Smooth muscle cell (in vitro differentiated cells): ENCODE data around the gene CHRM2. TPM values are rescaled to one million over a fixed set of nuclear protein-coding genes. Genes with fewer than 3 reads are reported as not detected.

ENCODE experiments used
- DNase-seq: peaks from one replicate; lab custom pipeline; 2025; ENCODE audit not compliant: unreplicated experiment; lab: John Stamatoyannopoulos, UW
- H2AFZ ChIP-seq: fragments of 200-600 bp; sonication (generic); 2 replicates; pipeline ENCODE4 v1.6.0; 2016; ENCODE audit warnings: antibody characterized with exemption, low read depth, mild to moderate bottlenecking
- H3F3A ChIP-seq: fragments of 200-600 bp; sonication (generic); 2 replicates; pipeline ENCODE4 v1.6.0; 2017; ENCODE audit warnings: antibody characterized with exemption, low read depth
- H3K27ac ChIP-seq: fragments of 200-600 bp; sonication (generic); 2 replicates; pipeline ENCODE4 v1.5.1; 2016; ENCODE audit warnings: low read depth, mild to moderate bottlenecking
- H3K27me3 ChIP-seq: fragments of 200-600 bp; sonication (generic); 2 replicates; pipeline ENCODE4 v1.6.1; 2016; ENCODE audit warnings: low read depth, mild to moderate bottlenecking
- H3K36me3 ChIP-seq: fragments of 200-600 bp; sonication (generic); 2 replicates; pipeline ENCODE4 v1.5.1; 2016; ENCODE audit warnings: low read depth
- H3K4me1 ChIP-seq: fragments of 200-600 bp; sonication (generic); 2 replicates; pipeline ENCODE4 v1.5.1; 2016; ENCODE audit warnings: low read depth
- H3K4me2 ChIP-seq: fragments of 200-600 bp; sonication (generic); 2 replicates; pipeline ENCODE4 v1.6.0; 2016; ENCODE audit warnings: mild to moderate bottlenecking
- H3K4me3 ChIP-seq: fragments of 200-600 bp; sonication (generic); 2 replicates; pipeline ENCODE4 v1.5.1; 2016; ENCODE audit warnings: mild to moderate bottlenecking
- H3K79me2 ChIP-seq: fragments of 200-600 bp; sonication (generic); 2 replicates; pipeline ENCODE4 v1.6.0; 2016; ENCODE audit warnings: low read depth, mild to moderate bottlenecking
- H3K9ac ChIP-seq: fragments of 200-600 bp; sonication (generic); 2 replicates; pipeline ENCODE4 v1.6.0; 2016; ENCODE audit warnings: low read depth
- H3K9me3 ChIP-seq: fragments of 200-600 bp; sonication (generic); replicated peaks from 2 replicates; pipeline ENCODE4 v1.5.1; 2016; ENCODE audit warnings: low read depth
- H4K20me1 ChIP-seq: fragments of 200-600 bp; sonication (generic); 2 replicates; pipeline ENCODE4 v1.6.0; 2016; ENCODE audit warnings: low read depth
- WGBS: methylation state at CpG from one replicate; pipeline ENCODE4 v1.1.7; 2016; ENCODE audit warnings: low lambda C conversion rate; 5-methylcytosine and 5-hydroxymethylcytosine counted together
- microRNA counts: library from miRNA; unstranded; fragments of <30 nt; microRNA quantifications from one replicate; lab custom pipeline; 2016
- microRNA-seq: library from miRNA; unstranded; fragments of <30 nt; microRNA quantifications from one replicate; pipeline ENCODE4, GENCODE V29; 2016; ENCODE audit warnings: borderline number of aligned reads
- polyA plus RNA-seq: library from polyadenylated mRNA; unstranded; fragments of >200 nt; fragmentation: Nextera tagmentation; extraction: Ambion mirVana; gene quantifications from 2 replicates; pipeline ENCODE4 v1.2.1, GENCODE V29; 2016
- small RNA-seq: library from RNA; depleted of rRNA; stranded (forward); fragments of <200 nt; gene quantifications from one replicate; pipeline ENCODE3, GENCODE V24; 2014
- total RNA-seq: library from RNA; depleted of rRNA; stranded (reverse); fragments of >200 nt; gene quantifications from 2 replicates; pipeline ENCODE4 v1.2.3, GENCODE V29; 2014
- TF ChIP-seq, protein P1 (sequence below): fragments of 200-600 bp; sonication (generic); IDR thresholded peaks from 2 replicates; pipeline ENCODE4 v1.5.1; 2017; ENCODE audit warnings: borderline replicate concordance, mild to moderate bottlenecking, antibody characterized with exemption; ENCODE audit not compliant: insufficient read depth, poor library complexity, severe bottlenecking

The CHRM2 gene
- total and polyA plus RNA-seq, 2 experiments from 2014 or later = 0.33 to 3.0 TPM

DNA sequence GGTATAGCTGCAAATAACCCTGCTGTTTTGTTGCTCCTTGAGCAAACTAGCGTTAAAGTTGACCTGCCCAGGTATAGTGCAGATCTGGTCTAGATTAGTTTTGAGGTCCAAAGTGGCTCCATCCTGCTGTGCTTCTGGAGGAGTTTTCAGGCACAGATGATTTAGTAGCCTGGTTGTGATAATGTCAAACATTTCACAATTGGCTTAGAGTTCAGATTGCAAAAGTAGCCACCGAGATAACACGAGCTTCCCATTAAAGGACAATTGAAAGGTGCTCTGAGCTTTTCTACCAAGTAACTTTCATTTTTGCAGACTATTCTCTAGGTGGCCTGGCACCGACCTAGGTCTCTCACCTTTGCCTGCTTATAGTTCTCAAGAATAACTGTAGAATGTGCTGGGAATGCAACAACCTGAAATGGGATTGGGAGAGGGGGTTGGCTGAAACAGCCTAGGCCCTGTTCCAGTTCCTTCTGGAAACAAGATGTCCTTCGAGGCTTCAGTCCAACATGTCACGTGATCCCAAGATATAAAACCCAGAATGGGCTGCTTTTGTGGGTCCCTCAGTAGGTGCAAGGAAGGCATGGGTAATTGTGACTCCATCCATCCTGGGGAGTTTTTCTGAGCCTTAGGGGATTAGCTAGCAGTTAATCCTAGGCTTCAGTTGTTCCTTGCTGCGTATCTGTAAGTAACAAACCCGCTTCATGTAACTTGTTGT, 201.0 kb downstream of the CHRM2 start:
- H3K36me3 ChIP-seq = no peaks in the 10 kb centered on the region
- H3K9me3 ChIP-seq = no peaks in the 10 kb centered on the region
- WGBS = 92% methylated on average over 8 of the region's 8 CpGs

More for the DNA sequence above, 201.0 kb downstream of the CHRM2 start:
- H2AFZ ChIP-seq = no peak overlapping the region
- no peak overlapping the region for H3K27ac ChIP-seq
- no peaks in the 10 kb centered on the region for H3K27me3 ChIP-seq
- H3F3A ChIP-seq = no peaks in the 10 kb centered on the region
- no peak overlapping the region for H3K9ac ChIP-seq
- TF ChIP-seq, protein P1, sequence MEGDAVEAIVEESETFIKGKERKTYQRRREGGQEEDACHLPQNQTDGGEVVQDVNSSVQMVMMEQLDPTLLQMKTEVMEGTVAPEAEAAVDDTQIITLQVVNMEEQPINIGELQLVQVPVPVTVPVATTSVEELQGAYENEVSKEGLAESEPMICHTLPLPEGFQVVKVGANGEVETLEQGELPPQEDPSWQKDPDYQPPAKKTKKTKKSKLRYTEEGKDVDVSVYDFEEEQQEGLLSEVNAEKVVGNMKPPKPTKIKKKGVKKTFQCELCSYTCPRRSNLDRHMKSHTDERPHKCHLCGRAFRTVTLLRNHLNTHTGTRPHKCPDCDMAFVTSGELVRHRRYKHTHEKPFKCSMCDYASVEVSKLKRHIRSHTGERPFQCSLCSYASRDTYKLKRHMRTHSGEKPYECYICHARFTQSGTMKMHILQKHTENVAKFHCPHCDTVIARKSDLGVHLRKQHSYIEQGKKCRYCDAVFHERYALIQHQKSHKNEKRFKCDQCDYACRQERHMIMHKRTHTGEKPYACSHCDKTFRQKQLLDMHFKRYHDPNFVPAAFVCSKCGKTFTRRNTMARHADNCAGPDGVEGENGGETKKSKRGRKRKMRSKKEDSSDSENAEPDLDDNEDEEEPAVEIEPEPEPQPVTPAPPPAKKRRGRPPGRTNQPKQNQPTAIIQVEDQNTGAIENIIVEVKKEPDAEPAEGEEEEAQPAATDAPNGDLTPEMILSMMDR = no peak
- no peak overlapping the region for H3K4me3 ChIP-seq
- DNase-seq = no peak
- no peaks in the 10 kb centered on the region for H3K79me2 ChIP-seq
- H4K20me1 ChIP-seq = no peaks in the 10 kb centered on the region
- H3K4me1 ChIP-seq = no peaks in the 10 kb centered on the region
- H3K4me2 ChIP-seq = no peak overlapping the region

MicroRNAs encoded within 50 kb of the gene (microRNA counts, 767-probe panel; counts per million panel counts)
- microRNA hsa-miR-490-3p (lab: Ali Mortazavi, UCI) (183 counts per million), microRNA hsa-miR-490-5p (lab: Ali Mortazavi, UCI) (183 counts per million)

Small RNA genes lying within 50 kb of the gene (microRNA-seq; reads per million reads assigned to microRNA genes)
- gene MIR490 = 21.6 reads per million, percentile 29 among the genes with 10 or more reads in this experiment

Small RNA genes lying within 50 kb of the gene (small RNA-seq; reads per million reads assigned to genes)
- gene KRT8P51 (not detected), gene MIR490 (not detected)
